Ovary (tissue), 9 donors: ENCODE measurements around the gene DDT. TPM values are rescaled to one million over a fixed set of nuclear protein-coding genes. Genes with fewer than 3 reads are reported as not detected.
"Not testable (repeated sequence)": the region's sequence is repeated elsewhere in the genome, so short reads cannot be mapped to it uniquely, and the experiment has no call there.

Experiments used
- DNase-seq, 5 donors: peaks; one replicate each; pipeline ENCODE4 v3.0.0-alpha.2; 2019 to 2020
- H3K27ac ChIP-seq, 2 donors: fragments of 200-600 bp; one replicate each; pipeline versions ENCODE4 v1.5.1 to v1.8.0; 2019 to 2022
- H3K27me3 ChIP-seq: fragments of 200-600 bp; one replicate; pipeline ENCODE4 v1.8.0; 2022
- H3K36me3 ChIP-seq: fragments of 200-600 bp; sonication (generic); one replicate; pipeline ENCODE4 v1.5.1; 2019
- H3K4me1 ChIP-seq: one replicate; pipeline ENCODE4 v1.8.1; 2013; ENCODE audit warnings: mild to moderate bottlenecking, moderate library complexity; ENCODE audit not compliant: insufficient read depth
- H3K4me3 ChIP-seq: fragments of 200-600 bp; sonication (generic); one replicate; pipeline ENCODE4 v1.5.1; 2017
- H3K9me3 ChIP-seq, 2 donors: fragments of 200-600 bp in 1 of 2; sonication (generic) in 1 of 2; one replicate each; pipeline versions ENCODE4 v1.5.1 to v1.8.1; 2013 to 2019; ENCODE audit warnings: mild to moderate bottlenecking in 1 of 2, moderate library complexity in 1 of 2
- EP300 ChIP-seq: sonication (generic); formaldehyde crosslinking; IDR thresholded peaks from one replicate; pipeline ENCODE4 v1.6.1; 2017; ENCODE audit warnings: antibody characterized with exemption
- POLR2A ChIP-seq: fragments of 450-650 bp; IDR thresholded peaks from one replicate; pipeline ENCODE4 v1.6.1; 2017; ENCODE audit warnings: antibody characterized with exemption, mild to moderate bottlenecking, moderate library complexity
- WGBS, 3 donors: extraction: QIAGEN DNeasy Blood & Tissue Kit in 1 of 3; methylation state at CpG; one replicate each; pipeline versions ENCODE4 v1.1.5 to v1.1.7; 2013 to 2017; 5-methylcytosine and 5-hydroxymethylcytosine counted together
- intact Hi-C, 4 donors: fragments of 100-400 bp; cut with DNase I; formaldehyde crosslinking; loops; one replicate each; pipeline versions ENCODE4 v1.11.0 to v1.15.1; 2022 to 2023
- polyA plus RNA-seq, 2 donors: library from polyadenylated mRNA; stranded (reverse); fragments of 200-250 nt in 1 of 2; fragments of 350-450 nt in 1 of 2; fragmentation: Illumina TruSeq in 1 of 2; extraction: RNeasy Lipid Tissue Mini Kit (QIAGEN cat#74804) in 1 of 2; gene quantifications; one replicate each; pipeline ENCODE4 v1.2.3, GENCODE V29; 2013 to 2014
- total RNA-seq, 7 donors: library from RNA; depleted of rRNA in 2 of 7; stranded (reverse); fragments of >200 nt in 2 of 7; fragmentation: NEBNext Ultra II Directional in 3 of 7; extraction: Animal tissue kit (Norgen Biotek cat#: 25700) in 3 of 7; gene quantifications; one replicate each; pipeline versions ENCODE4 v1.1.0 to v1.2.4, GENCODE V29; 2016 to 2023
- TF ChIP-seq, protein P1 (sequence below), 3 donors: fragments of 450-650 bp in 2 of 3; fragments of 200-600 bp in 1 of 3; IDR thresholded peaks; one replicate each; pipeline versions ENCODE4 v1.5.1 to v1.8.0; 2016 to 2022; ENCODE audit warnings: antibody characterized with exemption in 3 of 3, mild to moderate bottlenecking in 1 of 3
- donor health status: DM: no; HTN: no; CAD: no; lungs with moderate emphysema.
- donor health status: DM: no; HTN: no; CAD: no.
- donor health status: Bipolar disorder and iron deficiency.
- donor health status: DM: yes; HTN: yes; CAD: no.
- donor health status: DM: no; HTN: no; CAD: no.
- donor health status: DM: yes; HTN: yes; CAD: no.

Gene DDT
- total and polyA plus RNA-seq, 9 donors, result 34.6 to 236 (median 90.0) TPM

DNA sequence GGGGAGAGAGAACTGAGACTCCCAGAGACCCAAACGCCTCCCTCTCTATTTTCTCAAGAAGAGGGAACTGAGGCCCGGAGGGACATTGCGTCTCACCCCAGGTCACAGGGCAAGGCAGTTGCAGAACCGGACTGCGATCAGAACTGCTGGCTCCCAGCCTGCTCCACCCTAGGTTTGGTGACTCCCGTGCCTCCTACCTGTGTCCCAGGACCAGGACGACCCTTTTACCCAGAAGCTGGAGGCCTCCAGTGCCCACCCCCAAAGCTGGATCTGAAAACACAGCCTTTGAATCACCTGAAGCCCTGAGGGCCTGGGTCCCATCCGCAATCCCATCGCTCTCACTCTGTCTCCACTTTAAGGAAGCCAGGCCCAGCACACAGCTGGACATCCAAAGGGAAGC is 29.6 kb upstream of the DDT start:
- TF ChIP-seq, protein P1, sequence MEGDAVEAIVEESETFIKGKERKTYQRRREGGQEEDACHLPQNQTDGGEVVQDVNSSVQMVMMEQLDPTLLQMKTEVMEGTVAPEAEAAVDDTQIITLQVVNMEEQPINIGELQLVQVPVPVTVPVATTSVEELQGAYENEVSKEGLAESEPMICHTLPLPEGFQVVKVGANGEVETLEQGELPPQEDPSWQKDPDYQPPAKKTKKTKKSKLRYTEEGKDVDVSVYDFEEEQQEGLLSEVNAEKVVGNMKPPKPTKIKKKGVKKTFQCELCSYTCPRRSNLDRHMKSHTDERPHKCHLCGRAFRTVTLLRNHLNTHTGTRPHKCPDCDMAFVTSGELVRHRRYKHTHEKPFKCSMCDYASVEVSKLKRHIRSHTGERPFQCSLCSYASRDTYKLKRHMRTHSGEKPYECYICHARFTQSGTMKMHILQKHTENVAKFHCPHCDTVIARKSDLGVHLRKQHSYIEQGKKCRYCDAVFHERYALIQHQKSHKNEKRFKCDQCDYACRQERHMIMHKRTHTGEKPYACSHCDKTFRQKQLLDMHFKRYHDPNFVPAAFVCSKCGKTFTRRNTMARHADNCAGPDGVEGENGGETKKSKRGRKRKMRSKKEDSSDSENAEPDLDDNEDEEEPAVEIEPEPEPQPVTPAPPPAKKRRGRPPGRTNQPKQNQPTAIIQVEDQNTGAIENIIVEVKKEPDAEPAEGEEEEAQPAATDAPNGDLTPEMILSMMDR (IDR thresholded peaks at IDR 0.05), result no peak
- TF ChIP-seq EP300 (no peak), POLR2A (no peak)
- no peak for DNase-seq
- 80 to 81% (median 80%) methylated on average over 9 of the region's 9 CpGs for WGBS, 3 donors
- H3K4me1 ChIP-seq, result no peaks in the 10 kb centered on the region
- H3K36me3 ChIP-seq, result no peaks in the 10 kb centered on the region
- no peaks in the 10 kb centered on the region for H3K9me3 ChIP-seq
- no peaks in the 10 kb centered on the region for H3K27me3 ChIP-seq
- H3K4me3 ChIP-seq, result no peak overlapping the region
- no peak overlapping the region for H3K27ac ChIP-seq
- intact Hi-C loops, result no loop called here

DNA sequence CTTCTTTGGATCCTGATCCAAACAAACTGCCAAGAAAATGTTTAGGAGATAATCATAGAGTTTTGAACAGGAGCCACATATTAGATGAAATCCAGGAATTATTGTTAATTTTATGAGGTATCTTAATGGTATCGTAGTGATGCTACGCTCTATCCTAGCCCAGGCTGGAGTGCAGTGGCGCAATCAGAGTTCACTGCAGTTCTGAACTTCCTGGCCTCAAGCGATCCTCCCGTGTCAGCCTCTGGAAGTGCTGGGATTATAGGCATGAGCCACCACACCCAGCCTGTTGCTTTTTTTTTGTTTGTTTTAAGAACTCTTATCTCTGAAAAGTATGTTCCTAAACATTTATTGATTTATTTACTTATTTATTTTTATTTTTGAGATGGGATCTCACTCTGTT is 28.6 kb upstream of the DDT start:
- no peak for DNase-seq
- Histone ChIP-seq H3K36me3 (no peaks in the 10 kb centered on the region), H3K27me3 (no peaks in the 10 kb centered on the region), H3K27ac (no peak overlapping the region), H3K9me3 (no peaks in the 10 kb centered on the region), H3K4me3 (no peak overlapping the region), H3K4me1 (no peaks in the 10 kb centered on the region)
- TF ChIP-seq, protein P1 (IDR thresholded peaks at IDR 0.05), result no peak
- no peak for TF ChIP-seq POLR2A
- no peak for TF ChIP-seq EP300
- WGBS, 3 donors, result 61 to 71% (median 68%) methylated on average over 5 of the region's 5 CpGs
- intact Hi-C loops, result no loop called here

DNA sequence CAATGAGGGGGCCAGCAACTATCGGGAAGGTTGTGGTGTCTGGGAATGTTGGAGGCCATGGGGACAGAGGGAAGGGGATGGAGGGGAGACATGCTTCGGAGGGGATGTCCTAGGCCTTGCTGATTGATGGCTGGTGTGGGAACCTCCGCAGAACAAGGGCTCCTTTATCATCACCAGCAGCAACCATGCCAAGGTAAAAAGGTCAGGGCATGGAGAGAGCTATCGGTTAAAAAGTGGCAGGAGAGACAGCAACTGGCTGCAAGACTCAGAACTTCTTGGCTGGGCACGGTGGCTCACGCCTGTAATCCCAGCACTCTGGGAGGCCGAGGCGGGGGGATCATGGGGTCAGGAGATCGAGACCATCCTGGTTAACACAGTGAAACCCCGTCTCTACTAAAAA is 28.0 kb upstream of the DDT start:
- TF ChIP-seq EP300 (no peak), POLR2A (no peak)
- TF ChIP-seq, protein P1 (IDR thresholded peaks at IDR 0.05), result no peak
- no peak for DNase-seq
- no peak overlapping the region for H3K27ac ChIP-seq
- H3K9me3 ChIP-seq, result no peaks in the 10 kb centered on the region
- H3K27me3 ChIP-seq, result no peaks in the 10 kb centered on the region
- WGBS, 3 donors, result 66 to 71% (median 69%) methylated on average over 10 of the region's 10 CpGs
- H3K4me3 ChIP-seq, result no peak overlapping the region
- H3K4me1 ChIP-seq, result no peaks in the 10 kb centered on the region
- intact Hi-C loops, result no loop called here
- no peaks in the 10 kb centered on the region for H3K36me3 ChIP-seq

DNA sequence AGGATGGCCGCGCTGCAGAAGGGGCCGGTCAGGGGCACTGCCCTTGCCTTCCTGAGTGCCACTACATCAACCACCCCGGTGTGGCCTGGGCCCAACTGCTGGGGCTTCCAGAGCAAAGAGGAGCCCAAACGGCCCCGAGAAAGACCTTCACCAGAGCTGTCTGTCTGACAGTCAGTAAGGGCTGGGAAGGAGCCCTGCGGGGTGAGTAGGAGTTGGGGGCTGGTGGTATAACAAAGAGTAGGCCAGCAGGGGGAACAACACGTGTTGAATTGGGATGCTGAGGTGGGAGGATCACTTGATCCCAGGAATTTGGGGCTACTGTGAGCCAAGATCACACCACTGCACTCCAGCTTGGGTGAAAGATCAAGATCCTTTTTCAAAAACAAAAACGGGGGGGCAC is 27.1 kb upstream of the DDT start:
- no peak for DNase-seq
- Histone ChIP-seq H3K9me3 (no peaks in the 10 kb centered on the region), H3K4me3 (no peak overlapping the region), H3K27me3 (no peaks in the 10 kb centered on the region), H3K27ac (no peak overlapping the region), H3K4me1 (no peaks in the 10 kb centered on the region), H3K36me3 (no peaks in the 10 kb centered on the region)
- intact Hi-C loops, result no loop called here
- 73 to 82% (median 79%) methylated on average over 9 of the region's 9 CpGs for WGBS, 3 donors
- TF ChIP-seq, protein P1 (IDR thresholded peaks at IDR 0.05), result no peak

DNA sequence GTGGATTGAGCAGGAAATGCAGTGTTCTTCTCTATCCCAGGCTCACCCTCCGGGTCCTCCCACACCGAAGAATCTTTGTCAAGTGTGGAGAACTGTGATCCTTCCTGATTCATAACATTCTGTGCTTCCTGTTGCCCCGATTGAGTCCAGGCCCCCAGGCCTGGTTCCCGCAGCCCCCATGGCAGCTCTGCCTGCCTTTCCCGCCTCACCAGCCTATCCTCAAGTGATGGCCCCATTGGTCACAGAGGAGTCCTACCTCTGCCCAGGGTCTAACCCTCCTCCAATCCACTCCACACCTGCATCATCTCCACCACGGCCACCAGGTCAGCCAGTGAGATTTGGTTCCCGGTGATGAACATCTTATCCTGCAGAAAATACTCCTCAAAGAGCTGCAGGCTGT is 25.5 kb upstream of the DDT start:
- WGBS, 3 donors, result 67 to 74% (median 70%) methylated on average over 7 of the region's 7 CpGs
- intact Hi-C loops, H3K36me3 ChIP-seq, H3K4me1 ChIP-seq, H3K27ac ChIP-seq, DNase-seq, H3K4me3 ChIP-seq, H3K27me3 ChIP-seq, H3K9me3 ChIP-seq: not testable (repeated sequence)
